SK-N-SH (cell line): Measurements from ENCODE around the gene ST6GALNAC3. TPM values are rescaled to one million over a fixed set of nuclear protein-coding genes. Genes with fewer than 3 reads are reported as not detected.

ENCODE experiments used
- CTCF ChIA-PET: fragments of 300-600, 350-600 bp; formaldehyde crosslinking; extraction: SDS; loops from one replicate; lab custom pipeline; 2021; lab: Yijun Ruan, JAX
- POLR2A ChIA-PET: fragments of 350-600 bp; sonication (Branson Sonifier 250); formaldehyde crosslinking; extraction: SDS; loops from one replicate; lab custom pipeline; 2020; ENCODE audit warnings: antibody characterized with exemption, inconsistent platforms; lab: Yijun Ruan, JAX
- DNase-seq: peaks from one replicate; pipeline ENCODE4 v3.0.0; 2012
- H2AFZ ChIP-seq: fragments of 200-600 bp; sonication (generic); 2 replicates; pipeline ENCODE4 v1.8.1; 2016; ENCODE audit warnings: antibody characterized with exemption, mild to moderate bottlenecking, low read depth
- H3F3A ChIP-seq: fragments of 200-600 bp; sonication (generic); replicated peaks from 2 replicates; pipeline ENCODE3; 2016; ENCODE audit warnings: antibody characterized with exemption, mild to moderate bottlenecking; ENCODE audit not compliant: insufficient read depth
- H3K27ac ChIP-seq, 2 experiments: fragments of 200-500 bp in 1 of 2; fragments of 200-600 bp in 1 of 2; sonication (Bioruptor generic) in 1 of 2; sonication (generic), shearing (Covaris generic) in 1 of 2; 2 replicates each; pipeline versions ENCODE4 v1.5.1 to v1.6.1; 2014 to 2016; ENCODE audit warnings: low read depth in 2 of 2, inconsistent platforms in 1 of 2, low read length in 1 of 2, mild to moderate bottlenecking in 1 of 2, mixed read lengths in 1 of 2
- H3K27me3 ChIP-seq: fragments of 200-600 bp; sonication (generic), shearing (Covaris generic); 2 replicates; pipeline ENCODE4 v1.6.1; 2016; ENCODE audit warnings: mixed run types; ENCODE audit not compliant: insufficient read depth
- H3K36me3 ChIP-seq, 2 experiments: fragments of 200-500 bp in 1 of 2; fragments of 200-600 bp in 1 of 2; sonication (Bioruptor generic) in 1 of 2; sonication (generic) in 1 of 2; replicated peaks in 1 of 2; 2 replicates each; pipeline versions ENCODE3 to v1.5.1; 2014 to 2016; ENCODE audit warnings: low read length in 1 of 2, mild to moderate bottlenecking in 1 of 2; ENCODE audit not compliant: insufficient read depth in 2 of 2, control insufficient read depth in 1 of 2
- H3K4me1 ChIP-seq, 2 experiments: fragments of 200-500 bp in 1 of 2; fragments of 200-600 bp in 1 of 2; sonication (Bioruptor generic) in 1 of 2; sonication (generic), shearing (Covaris generic) in 1 of 2; 2 replicates each; pipeline versions ENCODE4 v1.5.1 to v1.6.1; 2014 to 2016; ENCODE audit warnings: low read depth in 1 of 2, low read length in 1 of 2, mixed run types in 1 of 2; ENCODE audit not compliant: insufficient read depth in 2 of 2, control insufficient read depth in 1 of 2
- H3K4me2 ChIP-seq: fragments of 200-600 bp; sonication (generic), shearing (Covaris generic); 2 replicates; pipeline ENCODE4 v1.6.1; 2017; ENCODE audit warnings: mixed run types
- H3K4me3 ChIP-seq, 2 experiments: fragments of 200-500 bp in 1 of 2; fragments of 200-600 bp in 1 of 2; sonication (Bioruptor generic) in 1 of 2; sonication (generic), shearing (Covaris generic) in 1 of 2; 2 replicates each; pipeline versions ENCODE4 v1.5.1 to v1.8.1; 2014 to 2016; ENCODE audit warnings: low read depth in 2 of 2, inconsistent platforms in 1 of 2, low read length in 1 of 2, mild to moderate bottlenecking in 1 of 2, mixed read lengths in 1 of 2, moderate library complexity in 1 of 2
- H3K79me2 ChIP-seq: fragments of 200-600 bp; sonication (generic); 2 replicates; pipeline ENCODE4 v1.8.1; 2017; ENCODE audit warnings: mild to moderate bottlenecking; ENCODE audit not compliant: insufficient read depth
- H3K9ac ChIP-seq: fragments of 200-600 bp; sonication (generic); 2 replicates; pipeline ENCODE4 v1.6.1; 2017; ENCODE audit warnings: mixed run types
- H3K9me2 ChIP-seq: fragments of 200-600 bp; sonication (generic); 2 replicates; pipeline ENCODE4 v1.6.1; 2017; ENCODE audit warnings: mixed run types
- H3K9me3 ChIP-seq: fragments of 200-600 bp; sonication (generic); 2 replicates; pipeline ENCODE4 v1.6.1; 2017; ENCODE audit warnings: mixed run types, mild to moderate bottlenecking, moderate library complexity
- H4K20me1 ChIP-seq: fragments of 200-600 bp; sonication (generic); 2 replicates; pipeline ENCODE4 v1.6.1; 2017; ENCODE audit warnings: mild to moderate bottlenecking, mixed run types; ENCODE audit not compliant: insufficient read depth
- CTCF ChIP-seq: fragments of 200-600 bp; sonication (generic); IDR thresholded peaks from 2 replicates; pipeline ENCODE4 v1.6.1; 2017; ENCODE audit warnings: antibody characterized with exemption, mild to moderate bottlenecking, moderate library complexity
- ELF1 ChIP-seq: IDR thresholded peaks from 2 replicates; pipeline ENCODE4 v1.4.0; 2012
- EP300 ChIP-seq, 2 experiments: IDR thresholded peaks; 2 replicates each; pipeline versions ENCODE4 v1.4.0 to v1.6.1; 2012; ENCODE audit warnings: borderline replicate concordance in 1 of 2, low read depth in 1 of 2, low read length in 1 of 2
- EZH2phosphoT487 ChIP-seq: fragments of 200-600 bp; sonication (generic); IDR thresholded peaks from 2 replicates; pipeline ENCODE4 v1.6.1; 2017; ENCODE audit warnings: low read depth, mixed run types, mild to moderate bottlenecking, antibody characterized with exemption, moderate library complexity, borderline replicate concordance
- FOSL2 ChIP-seq: IDR thresholded peaks from 2 replicates; pipeline ENCODE4 v1.4.0; 2012; ENCODE audit warnings: low read depth, mild to moderate bottlenecking, moderate library complexity, borderline replicate concordance
- GABPA ChIP-seq: IDR thresholded peaks from 2 replicates; pipeline ENCODE4 v1.4.0; 2012; ENCODE audit warnings: low read depth, mild to moderate bottlenecking
- IRF3 ChIP-seq: fragments of 150-350 bp; IDR thresholded peaks from 2 replicates; pipeline ENCODE4 v1.6.1; 2016; ENCODE audit warnings: mild to moderate bottlenecking, low read depth, low read length
- MAX ChIP-seq: IDR thresholded peaks from 2 replicates; pipeline ENCODE4 v1.4.0; 2012; ENCODE audit warnings: low read depth
- MEF2A ChIP-seq: IDR thresholded peaks from 2 replicates; pipeline ENCODE4 v1.4.0; 2012; ENCODE audit warnings: low read depth, borderline replicate concordance
- NFIC ChIP-seq: IDR thresholded peaks from 2 replicates; pipeline ENCODE4 v1.4.0; 2012; ENCODE audit warnings: borderline replicate concordance
- NRF1 ChIP-seq: IDR thresholded peaks from 2 replicates; pipeline ENCODE4 v1.6.1; 2012; ENCODE audit warnings: low read depth, mild to moderate bottlenecking, low read length
- PBX3 ChIP-seq: IDR thresholded peaks from 2 replicates; pipeline ENCODE4; 2012
- POLR2AphosphoS5 ChIP-seq: IDR thresholded peaks from 2 replicates; pipeline ENCODE4 v1.6.1; 2012; ENCODE audit warnings: low read depth, low read length
- RAD21 ChIP-seq: IDR thresholded peaks from 2 replicates; pipeline ENCODE4 v1.6.1; 2012; ENCODE audit warnings: mild to moderate bottlenecking, low read length
- RCOR1 ChIP-seq: fragments of 150-350 bp; IDR thresholded peaks from 2 replicates; pipeline ENCODE4 v1.6.1; 2017; ENCODE audit warnings: antibody characterized with exemption, low read length
- REST ChIP-seq: IDR thresholded peaks from 2 replicates; pipeline ENCODE4 v1.6.1; 2012; ENCODE audit warnings: mild to moderate bottlenecking, low read depth, low read length, moderate library complexity
- RFX5 ChIP-seq: IDR thresholded peaks from 2 replicates; pipeline ENCODE4 v1.6.1; 2012; ENCODE audit warnings: mild to moderate bottlenecking, improper control_type of control experiment, low read length
- RXRA ChIP-seq: IDR thresholded peaks from 2 replicates; pipeline ENCODE4 v1.4.0; 2012; ENCODE audit warnings: low read depth, mild to moderate bottlenecking, borderline replicate concordance
- SIN3A ChIP-seq: IDR thresholded peaks from 2 replicates; pipeline ENCODE4 v1.6.1; 2012; ENCODE audit warnings: low read depth, mild to moderate bottlenecking, low read length, moderate library complexity, borderline replicate concordance
- SMC3 ChIP-seq: IDR thresholded peaks from 2 replicates; pipeline ENCODE4 v1.6.1; 2012; ENCODE audit warnings: low read depth, low read length, improper control_type of control experiment
- TAF1 ChIP-seq: IDR thresholded peaks from 2 replicates; pipeline ENCODE4 v1.6.1; 2012; ENCODE audit warnings: low read depth, mild to moderate bottlenecking, low read length, moderate library complexity, borderline replicate concordance
- TCF12 ChIP-seq: IDR thresholded peaks from 2 replicates; pipeline ENCODE4 v1.4.0; 2012
- TEAD4 ChIP-seq: IDR thresholded peaks from 2 replicates; pipeline ENCODE4 v1.4.0; 2012; ENCODE audit warnings: mild to moderate bottlenecking, borderline replicate concordance; ENCODE audit not compliant: insufficient read depth
- WGBS: methylation state at CpG from one replicate; pipeline ENCODE4 v1.1.6; 2017; ENCODE audit warnings: low lambda C conversion rate; 5-methylcytosine and 5-hydroxymethylcytosine counted together
- polyA plus RNA-seq, 3 experiments: library from polyadenylated mRNA; depleted of rRNA; stranded (reverse); fragments of >200 nt; gene quantifications; 2 replicates each; pipeline ENCODE4 v1.2.3, GENCODE V29; 2012

Gene ST6GALNAC3
- polyA plus RNA-seq, 1 of the 3 experiments (the other 2 are of a cell fraction): 8.1 TPM

- no peaks in the 10 kb centered on the region for H3K9me3 ChIP-seq
- no peak overlapping the region for H2AFZ ChIP-seq
- no peaks in the 10 kb centered on the region for H3K79me2 ChIP-seq
- CTCF ChIA-PET: no interaction called here
- WGBS: 90% methylated on average over 2 of the region's 2 CpGs
- H3F3A ChIP-seq: no peaks in the 10 kb centered on the region
- H3K4me3 ChIP-seq: no peak overlapping the region
- no peak for DNase-seq
- H3K27ac ChIP-seq: no peak overlapping the region
- H3K4me2 ChIP-seq: no peak overlapping the region
- H4K20me1 ChIP-seq: no peaks in the 10 kb centered on the region
- H3K27me3 ChIP-seq: no peaks in the 10 kb centered on the region
- POLR2A ChIA-PET: no interaction called here
- H3K4me1 ChIP-seq: peaks cover 0 to 13% of the 10 kb centered on the region in 2 experiments; a peak in 2 of 4 replicates
- H3K36me3 ChIP-seq: no peaks in the 10 kb centered on the region
- TF ChIP-seq SIN3A (no peak), IRF3 (no peak), NRF1 (no peak), TCF12 (no peak)
- no peak overlapping the region for H3K9ac ChIP-seq
- H3K9me2 ChIP-seq: no peaks in the 10 kb centered on the region
These were observed 517.4 kb downstream of the ST6GALNAC3 start for GRCh38 chr1:76591963-76592362.

- Histone ChIP-seq H3K27ac (no peak overlapping the region), H3K9me3 (no peaks in the 10 kb centered on the region), H3K9me2 (no peaks in the 10 kb centered on the region), H3K79me2 (no peaks in the 10 kb centered on the region), H3K27me3 (no peaks in the 10 kb centered on the region), H3F3A (no peaks in the 10 kb centered on the region), H4K20me1 (no peaks in the 10 kb centered on the region), H3K9ac (no peak overlapping the region), H3K36me3 (no peaks in the 10 kb centered on the region), H3K4me2 (no peak overlapping the region), H2AFZ (no peak overlapping the region), H3K4me3 (no peak overlapping the region), H3K4me1 (peaks cover 0 to 6% of the 10 kb centered on the region in 2 experiments; a peak in 2 of 4 replicates)
- DNase-seq: no peak
- POLR2A ChIA-PET: no interaction called here
- CTCF ChIA-PET: no interaction called here
- TF ChIP-seq TEAD4 (no peak), SMC3 (no peak), RAD21 (no peak), FOSL2 (no peak), REST (no peak), GABPA (no peak), RXRA (no peak), POLR2AphosphoS5 (no peak), EZH2phosphoT487 (no peak), TAF1 (no peak), EP300 (IDR thresholded peaks at IDR 0.05; ENCODE audit: borderline replicate concordance in 1 of 2, low read depth in 1 of 2, low read length in 1 of 2) (no peak), NFIC (no peak), RFX5 (no peak), MAX (no peak), MEF2A (no peak), ELF1 (no peak), PBX3 (no peak), RCOR1 (no peak), CTCF (no peak)
These were observed 518.6 kb downstream of the ST6GALNAC3 start for GRCh38 chr1:76593141-76593540.
